PFSK-1 (cell line): ENCODE results near the gene WLS.

Experiments used
- FOXP2 ChIP-seq: optimal IDR thresholded peaks from 2 replicates; pipeline ENCODE3; 2011; ENCODE audit warnings: borderline replicate concordance, control low read depth, inconsistent platforms; ENCODE audit not compliant: insufficient read depth; ENCODE audit errors: extremely low read length, extremely low read depth
- POLR2AphosphoS5 ChIP-seq: IDR thresholded peaks from 2 replicates; pipeline ENCODE4 v1.6.1; 2012; ENCODE audit warnings: low read depth, mild to moderate bottlenecking, control low read depth, low read length, moderate library complexity
- REST ChIP-seq, 2 experiments: IDR thresholded peaks; 2 replicates each; pipeline versions ENCODE4 v1.6.1 to v1.8.0; 2011 to 2012; ENCODE audit warnings: low read depth in 2 of 2, low read length in 2 of 2, control low read depth in 1 of 2, inconsistent platforms in 1 of 2, mild to moderate bottlenecking in 1 of 2, moderate library complexity in 1 of 2; ENCODE audit not compliant: insufficient read depth in 1 of 2
- SIN3A ChIP-seq: IDR thresholded peaks from 2 replicates; pipeline ENCODE4 v1.6.1; 2012; ENCODE audit warnings: mild to moderate bottlenecking, low read length, moderate library complexity, borderline replicate concordance; ENCODE audit not compliant: insufficient read depth
- TAF1 ChIP-seq: IDR thresholded peaks from 2 replicates; pipeline ENCODE4 v1.6.1; 2012; ENCODE audit warnings: low read length, control low read depth, borderline replicate concordance; ENCODE audit not compliant: insufficient read depth

WLS gene

GRCh38 chr1:68160021-68160420 is 72.3 kb downstream of the WLS start:
- no peak for TF ChIP-seq FOXP2
- no peak for TF ChIP-seq TAF1
- TF ChIP-seq POLR2AphosphoS5, result no peak
- TF ChIP-seq REST (IDR thresholded peaks at IDR 0.05; ENCODE audit: insufficient read depth in 1 of 2, low read depth in 2 of 2, low read length in 2 of 2), result no peak
- TF ChIP-seq SIN3A, result no peak

GRCh38 chr1:68158837-68159236 is 73.5 kb downstream of the WLS start:
- TF ChIP-seq REST (IDR thresholded peaks at IDR 0.05; ENCODE audit: insufficient read depth in 1 of 2, low read depth in 2 of 2, low read length in 2 of 2) (no peak), POLR2AphosphoS5 (no peak), SIN3A (no peak), FOXP2 (no peak), TAF1 (no peak)

- TF ChIP-seq TAF1 (no peak), SIN3A (no peak), REST (IDR thresholded peaks at IDR 0.05; ENCODE audit: insufficient read depth in 1 of 2, low read depth in 2 of 2, low read length in 2 of 2) (no peak), FOXP2 (no peak), POLR2AphosphoS5 (no peak)
Measured at GRCh38 chr1:68157416-68157815, 74.9 kb downstream of the WLS start.

GRCh38 chr1:68151690-68152089 is 80.6 kb downstream of the WLS start:
- TF ChIP-seq POLR2AphosphoS5 (no peak), TAF1 (no peak), REST (IDR thresholded peaks at IDR 0.05; ENCODE audit: insufficient read depth in 1 of 2, low read depth in 2 of 2, low read length in 2 of 2) (no peak), FOXP2 (no peak), SIN3A (no peak)

GRCh38 chr1:68149907-68150306 is 82.4 kb downstream of the WLS start:
- TF ChIP-seq FOXP2 (no peak), TAF1 (no peak), POLR2AphosphoS5 (no peak), REST (IDR thresholded peaks at IDR 0.05; ENCODE audit: insufficient read depth in 1 of 2, low read depth in 2 of 2, low read length in 2 of 2) (no peak), SIN3A (no peak)
